OCI-LY7 (cell line): ENCODE results near the gene EYA2. TPM values are rescaled to one million over a fixed set of nuclear protein-coding genes. Genes with fewer than 3 reads are reported as not detected.

Experiments
- BruUV-seq: library from RNA; stranded (reverse); fragments of 400-500 nt; replicated peaks from 2 replicates; lab custom pipeline; 2021; lab: Mats Ljungman, UMichigan
- CTCF ChIA-PET: fragments of 300-600 bp; sonication (Branson Sonifier 250); formaldehyde crosslinking; loops from one replicate; lab custom pipeline; 2022; ENCODE audit warnings: antibody characterized with exemption; ENCODE audit not compliant: unreplicated experiment; lab: Charles Lee
- POLR2A ChIA-PET: fragments of 300-600 bp; sonication (Branson Sonifier 250); formaldehyde crosslinking; loops from one replicate; lab custom pipeline; 2022; ENCODE audit warnings: antibody characterized with exemption; lab: Charles Lee
- DNase-seq: peaks from one replicate; pipeline ENCODE4 v3.0.0-alpha.2; 2015; ENCODE audit warnings: low spot score
- H2AFZ ChIP-seq: fragments of 200-600 bp; sonication (generic), shearing (Covaris generic); 2 replicates; pipeline ENCODE4 v1.6.1; 2014; ENCODE audit warnings: mild to moderate bottlenecking, antibody characterized with exemption, low read length, moderate library complexity
- H3K27ac ChIP-seq: fragments of 200-600 bp; sonication (generic); 2 replicates; pipeline ENCODE4 v1.5.1; 2014; ENCODE audit warnings: mixed run types, low read depth, mild to moderate bottlenecking, moderate library complexity, low read length, inconsistent platforms; ENCODE audit not compliant: poor library complexity, severe bottlenecking
- H3K36me3 ChIP-seq: fragments of 200-600 bp; sonication (generic); 2 replicates; pipeline ENCODE4 v1.6.1; 2014; ENCODE audit warnings: mild to moderate bottlenecking, antibody characterized with exemption, low read length, moderate library complexity, mixed read lengths; ENCODE audit not compliant: insufficient read depth
- H3K4me1 ChIP-seq: fragments of 200-600 bp; sonication (generic); 2 replicates; pipeline ENCODE4 v1.5.1; 2014; ENCODE audit warnings: mild to moderate bottlenecking, low read length; ENCODE audit not compliant: insufficient read depth, poor library complexity, severe bottlenecking
- H3K4me2 ChIP-seq: fragments of 200-600 bp; sonication (generic); 2 replicates; pipeline ENCODE4 v1.6.1; 2014; ENCODE audit warnings: mild to moderate bottlenecking, low read length
- H3K4me3 ChIP-seq: fragments of 200-600 bp; sonication (generic); 2 replicates; pipeline ENCODE4 v1.5.1; 2014; ENCODE audit warnings: mild to moderate bottlenecking, low read depth, low read length; ENCODE audit not compliant: poor library complexity, severe bottlenecking
- H3K79me2 ChIP-seq: fragments of 200-600 bp; sonication (generic); 2 replicates; pipeline ENCODE4 v1.6.1; 2016; ENCODE audit warnings: low read depth, mild to moderate bottlenecking, low read length, moderate library complexity, mixed read lengths; ENCODE audit not compliant: insufficient read depth
- H3K9me2 ChIP-seq: fragments of 200-600 bp; sonication (generic); 2 replicates; pipeline ENCODE4 v1.6.1; 2016; ENCODE audit warnings: mild to moderate bottlenecking, low read length, mixed read lengths; ENCODE audit not compliant: insufficient read depth
- H3K9me3 ChIP-seq: fragments of 200-600 bp; sonication (generic); 2 replicates; pipeline ENCODE4 v1.6.1; 2014; ENCODE audit warnings: mild to moderate bottlenecking, mixed run types, low read length, mixed read lengths
- H4K20me1 ChIP-seq: fragments of 200-600 bp; sonication (generic); 2 replicates; pipeline ENCODE4 v1.6.1; 2014; ENCODE audit warnings: mild to moderate bottlenecking, antibody characterized with exemption, low read length, moderate library complexity, mixed read lengths; ENCODE audit not compliant: insufficient read depth
- CTCF ChIP-seq: fragments of 200-600 bp; sonication (generic); conservative IDR thresholded peaks from 2 replicates; pipeline ENCODE4 v1.5.1; 2014; ENCODE audit warnings: mild to moderate bottlenecking, antibody characterized with exemption, low read length, moderate library complexity, mixed read lengths
- EZH2phosphoT487 ChIP-seq: fragments of 200-600 bp; sonication (generic); IDR thresholded peaks from 2 replicates; pipeline ENCODE4 v1.6.1; 2018; ENCODE audit warnings: low read depth, borderline replicate concordance, mild to moderate bottlenecking, mixed run types, antibody characterized with exemption, low read length, moderate library complexity, mixed read lengths
- intact Hi-C: fragments of 100-400 bp; cut with micrococcal nuclease; formaldehyde crosslinking; loops from one replicate; pipeline ENCODE4 v1.10.0; 2022; ENCODE audit not compliant: unreplicated experiment
- total RNA-seq, 2 experiments: library from RNA; depleted of rRNA in 1 of 2; stranded (reverse); fragments of >200 nt in 1 of 2; shearing (Covaris generic) in 1 of 2; gene quantifications; 2 replicates each; pipeline ENCODE4 v1.2.3, GENCODE V29; 2014 to 2022

EYA2 gene
- total RNA-seq, 2 experiments from 2014 or later, result not detected

- H3K4me2 ChIP-seq, result peak overlapping the region; percentile 80
- no TSS peak for BruUV-seq
- peak overlapping the region; percentile 66 for H3K27ac ChIP-seq
- no peak overlapping the region for H3K4me3 ChIP-seq
- H3K79me2 ChIP-seq, result no peaks in the 10 kb centered on the region
- H2AFZ ChIP-seq, result peak overlapping the region; percentile 93; the same call in 1 of the 2 replicates
- H4K20me1 ChIP-seq, result no peaks in the 10 kb centered on the region
- CTCF ChIA-PET, result no interaction called here
- no peak for DNase-seq
- H3K4me1 ChIP-seq, result peaks cover 59% of the 10 kb centered on the region
- no peaks in the 10 kb centered on the region for H3K9me2 ChIP-seq
- no peak for TF ChIP-seq EZH2phosphoT487
- no peak for TF ChIP-seq CTCF
- intact Hi-C loops, result no loop called here
- no peaks in the 10 kb centered on the region for H3K9me3 ChIP-seq
- POLR2A ChIA-PET, result no interaction called here
- H3K36me3 ChIP-seq, result no peaks in the 10 kb centered on the region
Observed at GRCh38 chr20:46993465-46994095, 98.9 kb downstream of the EYA2 start.

GRCh38 chr20:46994341-46994740, 99.7 kb downstream of the EYA2 start:
- Histone ChIP-seq H3K27ac (peak overlapping the region; percentile 66), H3K9me2 (no peaks in the 10 kb centered on the region), H3K4me2 (peak overlapping the region; percentile 80), H3K36me3 (no peaks in the 10 kb centered on the region), H3K4me3 (peak overlapping the region; percentile 55), H4K20me1 (no peaks in the 10 kb centered on the region), H2AFZ (peak overlapping the region; percentile 93), H3K79me2 (no peaks in the 10 kb centered on the region), H3K9me3 (no peaks in the 10 kb centered on the region), H3K4me1 (peaks cover 67% of the 10 kb centered on the region)
- ChIA-PET CTCF (interaction anchor here (0.7 kb wide), 1 partner anchor 91 kb away, joined by 4 read pairs; no protein-coding TSS in a partner anchor), POLR2A (no interaction called here)
- peak; percentile 87 for DNase-seq
- TF ChIP-seq EZH2phosphoT487, result no peak
- TF ChIP-seq CTCF, result no peak
- no TSS peak for BruUV-seq
- intact Hi-C loops, result no loop called here

DNA sequence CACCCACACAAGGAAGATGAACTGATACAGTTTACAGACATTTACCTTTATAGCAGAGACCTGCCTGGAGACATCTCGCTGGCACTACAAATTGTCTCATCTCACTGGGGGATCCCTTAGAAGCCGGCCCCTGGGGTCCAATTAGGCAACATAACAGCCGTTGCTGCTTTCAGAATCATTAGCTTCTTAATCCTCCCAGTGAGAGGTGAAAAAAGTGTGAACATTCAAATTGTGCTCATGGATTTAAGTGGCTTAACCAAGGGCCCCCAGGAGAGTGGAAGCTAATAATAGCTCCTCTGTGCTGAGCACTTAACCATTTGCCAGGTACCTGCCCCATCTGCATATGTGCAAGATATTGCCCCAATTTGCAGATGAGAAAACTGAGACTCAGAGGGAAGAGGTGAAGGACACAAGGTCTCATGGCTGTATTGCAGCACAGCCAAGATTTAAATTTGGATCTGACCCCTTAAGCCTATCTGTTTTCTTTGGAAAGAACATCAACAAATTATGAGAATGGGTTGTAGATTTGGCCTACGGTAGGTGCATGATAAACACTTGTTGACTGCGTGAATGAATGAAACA, 101.0 kb downstream of the EYA2 start:
- peak; percentile 24 for DNase-seq
- CTCF ChIA-PET, result no interaction called here
- POLR2A ChIA-PET, result no interaction called here
- peak overlapping the region; percentile 54 for H3K4me2 ChIP-seq
- H2AFZ ChIP-seq, result peak overlapping the region; percentile 51; the same call in 1 of the 2 replicates
- H3K36me3 ChIP-seq, result no peaks in the 10 kb centered on the region
- peak overlapping the region; percentile 18 for H3K27ac ChIP-seq
- H3K4me1 ChIP-seq, result peaks cover 80% of the 10 kb centered on the region
- no peaks in the 10 kb centered on the region for H4K20me1 ChIP-seq
- H3K9me2 ChIP-seq, result no peaks in the 10 kb centered on the region
- H3K4me3 ChIP-seq, result no peak overlapping the region
- BruUV-seq, result no TSS peak
- intact Hi-C loops, result no loop called here
- TF ChIP-seq CTCF (no peak), EZH2phosphoT487 (no peak)
- no peaks in the 10 kb centered on the region for H3K79me2 ChIP-seq
- no peaks in the 10 kb centered on the region for H3K9me3 ChIP-seq
